ENCODE results near the gene BCAP31. TPM values are rescaled to one million over a fixed set of nuclear protein-coding genes. Genes with fewer than 3 reads are reported as not detected.
"Not testable (repeated sequence)": the region's sequence is repeated elsewhere in the genome, so short reads cannot be mapped to it uniquely, and the experiment has no call there.

BCAP31 gene
- total RNA-seq, 1 donor from 2014 or later, result 219 TPM

- no peak overlapping the region for H3K4me3 Mint-ChIP-seq (ENCODE audit: unreplicated experiment)
- FAIRE-seq (no peak), DNase-seq (ENCODE audit: low read depth) (no peak)
- H3K4me1 Mint-ChIP-seq (ENCODE audit: low read depth, unreplicated experiment), result no peaks in the 10 kb centered on the region
- no peaks in the 10 kb centered on the region for H3K36me3 Mint-ChIP-seq (ENCODE audit: low read depth, unreplicated experiment)
- Histone ChIP-seq H3K27me3 (ENCODE audit: insufficient read depth, low read length) (no peaks in the 10 kb centered on the region), H3K4me2 (ENCODE audit: low read length) (no peak overlapping the region), H3K79me2 (ENCODE audit: insufficient read depth, low read length) (no peaks in the 10 kb centered on the region), H2AFZ (ENCODE audit: low read depth, low read length) (no peak overlapping the region), H4K20me1 (ENCODE audit: insufficient read depth, low read length) (no peaks in the 10 kb centered on the region), H3K27ac (ENCODE audit: low read depth, low read length) (no peak overlapping the region), H3K9me3 (ENCODE audit: insufficient read depth, low read depth, low read length) (no peaks in the 10 kb centered on the region), H3K4me1 (ENCODE audit: insufficient read depth, low read length) (no peaks in the 10 kb centered on the region), H3K36me3 (ENCODE audit: insufficient read depth, low read length) (no peaks in the 10 kb centered on the region), H3K4me3 (ENCODE audit: insufficient read depth, low read depth, low read length) (no peak overlapping the region), H3K9ac (ENCODE audit: low read length) (no peak overlapping the region)
- TF ChIP-seq CTCF (IDR thresholded peaks at IDR 0.05; ENCODE audit: insufficient read depth, low read depth, low read length) (no peak), EZH2 (IDR thresholded peaks at IDR 0.05; ENCODE audit: insufficient read depth, low read length) (no peak)
- H3K27me3 Mint-ChIP-seq (ENCODE audit: low read depth, unreplicated experiment), result peaks cover 6% of the 10 kb centered on the region
- H3K27ac Mint-ChIP-seq (ENCODE audit: unreplicated experiment), result no peak overlapping the region
- H3K9me3 Mint-ChIP-seq (ENCODE audit: unreplicated experiment), result no peaks in the 10 kb centered on the region
Observed at GRCh38 chrX:153746359-153746758, 22.2 kb upstream of the BCAP31 start.

DNA sequence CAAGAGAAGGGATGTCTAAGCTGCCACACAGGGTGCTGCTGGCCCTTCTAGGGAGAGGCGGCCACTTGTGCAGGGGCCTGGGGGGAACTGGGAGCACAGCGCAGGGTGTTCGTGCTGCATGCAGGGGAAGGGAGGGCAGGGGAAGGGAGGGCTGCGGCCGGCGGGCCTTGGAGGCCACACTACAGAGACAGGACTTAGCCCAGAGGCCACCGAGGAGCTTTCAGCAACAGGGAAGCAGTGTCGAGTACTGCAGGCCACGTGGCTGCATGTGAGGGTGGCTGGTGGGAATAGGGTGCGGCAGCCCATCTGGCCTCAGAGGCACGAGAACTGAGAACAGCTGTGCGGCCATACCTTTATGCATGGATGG is 20.9 kb upstream of the BCAP31 start:
- H3K79me2 ChIP-seq (ENCODE audit: insufficient read depth, low read length); H4K20me1 ChIP-seq (ENCODE audit: insufficient read depth, low read length); H3K9ac ChIP-seq (ENCODE audit: low read length); H3K9me3 Mint-ChIP-seq (ENCODE audit: unreplicated experiment); H3K4me1 Mint-ChIP-seq (ENCODE audit: low read depth, unreplicated experiment); H3K4me3 ChIP-seq (ENCODE audit: insufficient read depth, low read depth, low read length); H3K4me2 ChIP-seq (ENCODE audit: low read length); H3K27me3 Mint-ChIP-seq (ENCODE audit: low read depth, unreplicated experiment); H3K36me3 ChIP-seq (ENCODE audit: insufficient read depth, low read length); H3K9me3 ChIP-seq (ENCODE audit: insufficient read depth, low read depth, low read length); H3K27ac Mint-ChIP-seq (ENCODE audit: unreplicated experiment); DNase-seq (ENCODE audit: low read depth); H3K36me3 Mint-ChIP-seq (ENCODE audit: low read depth, unreplicated experiment); H3K4me1 ChIP-seq (ENCODE audit: insufficient read depth, low read length); H3K27me3 ChIP-seq (ENCODE audit: insufficient read depth, low read length); FAIRE-seq; H2AFZ ChIP-seq (ENCODE audit: low read depth, low read length); H3K27ac ChIP-seq (ENCODE audit: low read depth, low read length); H3K4me3 Mint-ChIP-seq (ENCODE audit: unreplicated experiment): not testable (repeated sequence)

DNA sequence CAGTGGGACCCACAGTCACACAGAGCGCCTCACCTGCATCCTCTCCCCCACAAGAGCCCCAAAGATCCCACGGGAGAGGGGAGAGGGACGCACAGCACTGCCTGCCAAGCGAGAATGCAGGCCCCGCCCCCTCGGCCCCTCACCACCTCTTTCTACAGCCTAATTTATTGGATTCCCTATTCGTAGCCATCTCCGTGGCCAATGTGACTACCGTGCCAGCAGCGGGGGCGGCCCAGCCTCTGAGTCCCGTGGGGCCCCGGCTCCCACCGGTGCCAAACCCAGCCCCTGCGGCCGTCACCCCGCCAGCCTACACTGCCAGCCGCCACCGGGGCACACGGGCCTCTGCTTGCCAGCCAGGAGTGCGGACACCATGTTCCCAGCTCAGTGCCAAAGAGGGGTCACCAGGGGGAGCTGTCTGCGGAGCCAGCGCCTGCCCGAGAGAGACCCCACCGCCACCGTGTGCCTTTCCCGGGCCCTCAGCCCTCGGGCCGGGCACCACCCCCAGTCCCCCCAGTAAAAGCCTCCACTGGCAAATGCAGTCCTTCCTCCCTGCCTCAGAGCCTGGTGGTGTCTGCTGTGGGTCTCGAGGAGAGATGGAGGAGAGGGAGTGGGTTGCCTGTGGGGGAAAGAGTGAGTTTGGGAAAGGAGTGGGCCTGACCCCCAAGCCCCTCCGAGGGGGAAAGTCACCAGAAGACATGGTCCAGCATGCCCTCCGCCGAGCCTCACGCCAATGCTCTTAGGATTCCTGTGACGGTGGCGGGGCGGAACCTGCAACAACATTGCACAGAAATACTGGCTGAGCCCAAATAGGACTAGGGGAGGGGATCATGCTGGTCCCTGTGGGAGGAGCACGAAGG is 20.3 kb upstream of the BCAP31 start:
- H3K27ac ChIP-seq (ENCODE audit: low read depth, low read length), result no peak overlapping the region
- Mint-ChIP-seq H3K4me3 (ENCODE audit: unreplicated experiment) (no peak overlapping the region), H3K36me3 (ENCODE audit: low read depth, unreplicated experiment) (no peaks in the 10 kb centered on the region), H3K27me3 (ENCODE audit: low read depth, unreplicated experiment) (no peaks in the 10 kb centered on the region), H3K27ac (ENCODE audit: unreplicated experiment) (no peak overlapping the region), H3K9me3 (ENCODE audit: unreplicated experiment) (no peaks in the 10 kb centered on the region), H3K4me1 (ENCODE audit: low read depth, unreplicated experiment) (no peaks in the 10 kb centered on the region)
- H4K20me1 ChIP-seq (ENCODE audit: insufficient read depth, low read length), result no peaks in the 10 kb centered on the region
- no peaks in the 10 kb centered on the region for H3K27me3 ChIP-seq (ENCODE audit: insufficient read depth, low read length)
- H3K9me3 ChIP-seq (ENCODE audit: insufficient read depth, low read depth, low read length), result no peaks in the 10 kb centered on the region
- no peaks in the 10 kb centered on the region for H3K79me2 ChIP-seq (ENCODE audit: insufficient read depth, low read length)
- no peaks in the 10 kb centered on the region for H3K36me3 ChIP-seq (ENCODE audit: insufficient read depth, low read length)
- H3K4me1 ChIP-seq (ENCODE audit: insufficient read depth, low read length), result no peaks in the 10 kb centered on the region
- no peak overlapping the region for H3K9ac ChIP-seq (ENCODE audit: low read length)
- no peak for FAIRE-seq
- TF ChIP-seq CTCF (IDR thresholded peaks at IDR 0.05; ENCODE audit: insufficient read depth, low read depth, low read length) (no peak), EZH2 (IDR thresholded peaks at IDR 0.05; ENCODE audit: insufficient read depth, low read length) (no peak)
- no peak overlapping the region for H3K4me3 ChIP-seq (ENCODE audit: insufficient read depth, low read depth, low read length)
- DNase-seq (ENCODE audit: low read depth), result no peak
- H2AFZ ChIP-seq (ENCODE audit: low read depth, low read length), result no peak overlapping the region
- peak overlapping the region; percentile 30 for H3K4me2 ChIP-seq (ENCODE audit: low read length)

DNA sequence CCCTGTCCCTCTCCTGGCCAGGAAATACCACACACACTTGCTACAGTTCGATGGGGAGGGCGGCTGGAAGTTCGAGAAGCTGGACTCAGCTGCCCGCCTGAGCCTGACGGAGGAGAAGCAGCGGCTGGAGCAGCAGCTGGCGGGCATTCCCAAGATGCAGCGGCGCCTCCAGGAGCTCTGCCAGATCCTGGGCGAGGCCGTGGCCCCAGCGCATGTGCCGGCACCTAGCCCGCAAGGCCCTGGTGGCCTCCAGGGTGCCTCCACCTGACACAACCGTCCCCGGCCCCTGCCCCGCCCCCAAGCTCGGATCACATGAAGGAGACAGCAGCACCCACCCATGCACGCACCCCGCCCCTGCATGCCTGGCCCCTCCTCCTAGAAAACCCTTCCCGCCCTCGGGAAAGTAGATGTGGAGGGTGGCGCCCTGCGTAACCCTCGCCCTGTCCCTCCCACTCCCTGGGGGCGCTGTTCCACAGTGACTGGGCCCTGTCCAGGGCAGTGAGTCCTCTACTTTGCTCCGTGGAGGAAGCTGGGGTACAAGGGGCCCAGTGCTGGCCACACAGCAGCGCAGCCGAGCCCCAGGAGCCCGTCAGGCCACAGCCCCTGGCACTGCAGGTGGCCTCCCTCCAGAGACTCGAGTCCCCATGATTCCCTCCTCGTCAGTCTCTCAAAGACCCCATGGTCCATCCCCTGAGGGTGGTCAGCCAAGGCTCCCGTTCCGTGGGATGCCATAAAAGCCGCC is 19.5 kb upstream of the BCAP31 start:
- not testable (repeated sequence) for H3K79me2 ChIP-seq (ENCODE audit: insufficient read depth, low read length); H3K4me3 ChIP-seq (ENCODE audit: insufficient read depth, low read depth, low read length); H3K27ac Mint-ChIP-seq (ENCODE audit: unreplicated experiment); H3K4me3 Mint-ChIP-seq (ENCODE audit: unreplicated experiment); H3K9ac ChIP-seq (ENCODE audit: low read length); H3K36me3 ChIP-seq (ENCODE audit: insufficient read depth, low read length); DNase-seq (ENCODE audit: low read depth); H2AFZ ChIP-seq (ENCODE audit: low read depth, low read length); H3K4me1 ChIP-seq (ENCODE audit: insufficient read depth, low read length); FAIRE-seq; H3K27ac ChIP-seq (ENCODE audit: low read depth, low read length); H4K20me1 ChIP-seq (ENCODE audit: insufficient read depth, low read length); H3K36me3 Mint-ChIP-seq (ENCODE audit: low read depth, unreplicated experiment); H3K27me3 ChIP-seq (ENCODE audit: insufficient read depth, low read length); H3K9me3 Mint-ChIP-seq (ENCODE audit: unreplicated experiment); H3K9me3 ChIP-seq (ENCODE audit: insufficient read depth, low read depth, low read length); H3K4me1 Mint-ChIP-seq (ENCODE audit: low read depth, unreplicated experiment); H3K27me3 Mint-ChIP-seq (ENCODE audit: low read depth, unreplicated experiment)
- H3K4me2 ChIP-seq (ENCODE audit: low read length), result peak overlapping the region; percentile 30

All from astrocyte (in vitro differentiated cells and primary cell).